ENCODE measurements around the gene CCDC6. TPM values are rescaled to one million over a fixed set of nuclear protein-coding genes. Genes with fewer than 3 reads are reported as not detected.
A peak's percentile ranks its signal among the peaks of the same experiment; 100 is the strongest.

Gene CCDC6
- total RNA-seq, 2 experiments from 2014 or later: 9.5 to 25.4 TPM

DNA sequence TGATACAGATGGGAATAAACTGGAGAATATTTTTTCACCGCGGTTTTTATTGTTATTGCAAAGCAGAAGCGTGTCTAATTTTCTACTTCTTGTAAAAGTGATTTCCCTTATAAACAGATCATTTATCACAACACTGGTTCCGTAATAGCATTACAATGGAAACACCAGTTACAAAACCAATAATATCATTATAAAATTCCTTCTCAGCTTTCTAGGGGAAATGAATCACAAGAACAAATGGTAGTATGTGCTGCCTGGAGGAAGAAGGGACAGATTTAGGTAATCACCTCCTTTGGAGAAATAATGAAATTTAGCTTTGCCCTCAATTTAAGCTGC, 2.4 kb upstream of the CCDC6 start:
- POLR2A ChIA-PET: interaction anchor here (0.7 to 4.7 kb wide), 9 partner anchors 22 to 903 kb away, joined by 3 to 51 read pairs (median 4); no protein-coding TSS in a partner anchor
- CTCF ChIA-PET (ENCODE audit: unreplicated experiment): interaction anchor here (0.6 to 2.1 kb wide), 4 partner anchors 57 to 1988 kb away, joined by 3 to 10 read pairs (median 7); no protein-coding TSS in a partner anchor
- no TSS peak for BruUV-seq (replicated peaks)
- H3K36me3 ChIP-seq (ENCODE audit: insufficient read depth, low read length): no peaks in the 10 kb centered on the region
- H3K4me2 ChIP-seq (ENCODE audit: low read length): peak overlapping the region; percentile 90
- 0 out of 2 replicates have a peak, but pooled peaks cover 2% of the 10 kb centered on the region for H3K9me3 ChIP-seq (ENCODE audit: low read length)
- H2AFZ ChIP-seq (ENCODE audit: low read length): peak overlapping the region; percentile 98
- peaks cover 24% of the 10 kb centered on the region; the same call in 1 of the 2 replicates for H3K79me2 ChIP-seq (ENCODE audit: insufficient read depth, low read depth, low read length)
- no peak overlapping the region for H3K27ac ChIP-seq (ENCODE audit: low read depth, low read length, poor library complexity, severe bottlenecking)
- no peak for DNase-seq (ENCODE audit: low spot score)
- H3K9me2 ChIP-seq (ENCODE audit: insufficient read depth, low read length): no peaks in the 10 kb centered on the region
- no peak for TF ChIP-seq EZH2phosphoT487 (IDR thresholded peaks at IDR 0.05; ENCODE audit: borderline replicate concordance, low read depth, low read length)
- TF ChIP-seq, protein P1, sequence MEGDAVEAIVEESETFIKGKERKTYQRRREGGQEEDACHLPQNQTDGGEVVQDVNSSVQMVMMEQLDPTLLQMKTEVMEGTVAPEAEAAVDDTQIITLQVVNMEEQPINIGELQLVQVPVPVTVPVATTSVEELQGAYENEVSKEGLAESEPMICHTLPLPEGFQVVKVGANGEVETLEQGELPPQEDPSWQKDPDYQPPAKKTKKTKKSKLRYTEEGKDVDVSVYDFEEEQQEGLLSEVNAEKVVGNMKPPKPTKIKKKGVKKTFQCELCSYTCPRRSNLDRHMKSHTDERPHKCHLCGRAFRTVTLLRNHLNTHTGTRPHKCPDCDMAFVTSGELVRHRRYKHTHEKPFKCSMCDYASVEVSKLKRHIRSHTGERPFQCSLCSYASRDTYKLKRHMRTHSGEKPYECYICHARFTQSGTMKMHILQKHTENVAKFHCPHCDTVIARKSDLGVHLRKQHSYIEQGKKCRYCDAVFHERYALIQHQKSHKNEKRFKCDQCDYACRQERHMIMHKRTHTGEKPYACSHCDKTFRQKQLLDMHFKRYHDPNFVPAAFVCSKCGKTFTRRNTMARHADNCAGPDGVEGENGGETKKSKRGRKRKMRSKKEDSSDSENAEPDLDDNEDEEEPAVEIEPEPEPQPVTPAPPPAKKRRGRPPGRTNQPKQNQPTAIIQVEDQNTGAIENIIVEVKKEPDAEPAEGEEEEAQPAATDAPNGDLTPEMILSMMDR (conservative IDR thresholded peaks at IDR 0.05; ENCODE audit: low read length): no peak
- H3K4me1 ChIP-seq (ENCODE audit: insufficient read depth, low read length, poor library complexity, severe bottlenecking): peaks cover 33% of the 10 kb centered on the region
- H4K20me1 ChIP-seq (ENCODE audit: insufficient read depth, low read length): peaks cover 15% of the 10 kb centered on the region
- intact Hi-C loops (cut with micrococcal nuclease; ENCODE audit: unreplicated experiment): loop anchor here (10.0 kb wide), 2 partner anchors 296 to 1644 kb away; partner anchors contain the start of genes CISD1 and IPMK
- H3K4me3 ChIP-seq (ENCODE audit: low read depth, low read length, poor library complexity, severe bottlenecking): peak overlapping the region; percentile 100

DNA sequence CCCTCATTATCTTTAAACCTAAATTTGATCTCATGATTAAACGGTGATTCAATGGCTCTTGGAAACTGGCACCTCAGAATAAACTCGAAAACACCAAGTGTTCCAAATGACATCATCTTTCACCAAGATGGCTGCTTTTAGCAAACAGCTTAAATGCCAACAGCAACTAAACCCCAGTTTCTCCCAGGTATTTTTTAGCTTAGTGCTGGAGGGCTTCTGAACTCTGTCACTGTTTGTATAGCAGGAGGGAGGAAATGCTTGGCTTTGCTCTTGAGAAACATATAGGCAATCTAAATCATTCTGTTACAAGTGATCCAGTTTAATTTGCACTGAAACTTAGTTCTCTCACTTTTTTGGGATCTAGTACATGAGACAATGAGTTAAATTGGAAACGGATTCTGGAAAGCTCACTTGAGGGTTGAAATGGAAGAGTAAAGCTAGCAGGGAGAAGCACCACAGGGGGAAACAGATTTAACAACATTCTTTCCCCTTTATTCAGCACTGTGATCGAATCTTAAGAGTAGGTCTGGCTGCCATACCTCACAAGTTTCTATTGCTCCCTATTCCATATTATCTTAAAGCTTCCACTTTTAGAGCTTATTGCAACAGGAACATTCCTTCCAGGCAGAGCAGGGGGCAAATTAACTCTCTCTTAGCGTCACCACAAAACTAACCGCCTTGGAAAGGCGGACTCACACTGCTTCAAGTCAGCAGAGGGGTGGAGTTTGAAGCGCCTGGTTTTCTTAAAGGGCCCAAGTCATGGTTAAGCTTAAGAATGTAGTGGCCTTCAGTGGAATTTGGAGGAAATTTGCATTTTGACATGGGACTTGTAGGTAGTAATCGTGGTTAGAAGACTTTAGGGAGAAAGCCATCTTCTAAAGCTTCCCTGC, 1.8 kb upstream of the CCDC6 start:
- Histone ChIP-seq H3K4me3 (ENCODE audit: low read depth, low read length, poor library complexity, severe bottlenecking) (peak overlapping the region; percentile 100), H3K79me2 (ENCODE audit: insufficient read depth, low read depth, low read length) (peaks cover 30% of the 10 kb centered on the region; the same call in 1 of the 2 replicates), H4K20me1 (ENCODE audit: insufficient read depth, low read length) (peaks cover 15% of the 10 kb centered on the region), H3K4me1 (ENCODE audit: insufficient read depth, low read length, poor library complexity, severe bottlenecking) (peaks cover 35% of the 10 kb centered on the region), H3K27ac (ENCODE audit: low read depth, low read length, poor library complexity, severe bottlenecking) (peak overlapping the region; percentile 77), H3K4me2 (ENCODE audit: low read length) (peak overlapping the region; percentile 90), H3K36me3 (ENCODE audit: insufficient read depth, low read length) (0 out of 2 replicates have a peak, but pooled peaks cover 4% of the 10 kb centered on the region), H2AFZ (ENCODE audit: low read length) (peak overlapping the region; percentile 98), H3K9me3 (ENCODE audit: low read length) (no peaks in the 10 kb centered on the region), H3K9me2 (ENCODE audit: insufficient read depth, low read length) (no peaks in the 10 kb centered on the region)
- POLR2A ChIA-PET: interaction anchor here (0.7 to 4.7 kb wide), 13 partner anchors 22 to 903 kb away, joined by 3 to 51 read pairs (median 4); no protein-coding TSS in a partner anchor
- TF ChIP-seq, protein P1 (conservative IDR thresholded peaks at IDR 0.05; ENCODE audit: low read length): 0 out of 2 replicates have a peak, but pooled peaks have one; percentile 12
- TF ChIP-seq EZH2phosphoT487 (IDR thresholded peaks at IDR 0.05; ENCODE audit: borderline replicate concordance, low read depth, low read length): no peak
- DNase-seq (ENCODE audit: low spot score): peak; percentile 73
- CTCF ChIA-PET (ENCODE audit: unreplicated experiment): interaction anchor here (0.6 to 2.1 kb wide), 5 partner anchors 43 to 1989 kb away, joined by 3 to 10 read pairs (median 5); no protein-coding TSS in a partner anchor
- no TSS peak for BruUV-seq (replicated peaks)
- intact Hi-C loops (cut with micrococcal nuclease; ENCODE audit: unreplicated experiment): loop anchor here (2.0 to 10.0 kb wide), 3 partner anchors 297 to 1643 kb away; partner anchors contain the start of genes CISD1 and IPMK

Data from OCI-LY7 (cell line).